Neural progenitor cell (in vitro differentiated cells): ENCODE measurements around the gene MEG3. TPM values are rescaled to one million over a fixed set of nuclear protein-coding genes. Genes with fewer than 3 reads are reported as not detected.
"Not testable (repeated sequence)": the region's sequence is repeated elsewhere in the genome, so short reads cannot be mapped to it uniquely, and the experiment has no call there.

Source experiments
- DNase-seq: peaks from one replicate; pipeline ENCODE4 v3.0.0-alpha.2; 2016; ENCODE audit warnings: low spot score
- H2AFZ ChIP-seq: fragments of 200-600 bp; sonication (generic); replicated peaks from 2 replicates; pipeline ENCODE4 v1.6.1; 2016; ENCODE audit warnings: antibody characterized with exemption
- H3F3A ChIP-seq: fragments of 200-600 bp; sonication (generic); 2 replicates; pipeline ENCODE4 v1.6.1; 2016; ENCODE audit warnings: antibody characterized with exemption, low read depth
- H3K27ac ChIP-seq: fragments of 200-600 bp; sonication (generic); 2 replicates; pipeline ENCODE4 v1.5.1; 2016; ENCODE audit warnings: mild to moderate bottlenecking
- H3K27me3 ChIP-seq: fragments of 200-600 bp; sonication (generic); 2 replicates; pipeline ENCODE4 v1.6.1; 2016; ENCODE audit warnings: mild to moderate bottlenecking, moderate library complexity
- H3K36me3 ChIP-seq: fragments of 200-600 bp; sonication (generic); 2 replicates; pipeline ENCODE4 v1.5.1; 2016
- H3K4me1 ChIP-seq: fragments of 200-600 bp; sonication (generic); 2 replicates; pipeline ENCODE4 v1.6.1; 2016; ENCODE audit warnings: mixed run types
- H3K4me2 ChIP-seq: fragments of 200-600 bp; sonication (generic); 2 replicates; pipeline ENCODE4 v1.6.1; 2016
- H3K4me3 ChIP-seq: fragments of 200-600 bp; sonication (generic); 2 replicates; pipeline ENCODE4 v1.5.1; 2016
- H3K79me2 ChIP-seq: fragments of 200-600 bp; sonication (generic); 2 replicates; pipeline ENCODE4 v1.6.1; 2016; ENCODE audit warnings: low read depth
- H3K9ac ChIP-seq: fragments of 200-600 bp; sonication (generic); 2 replicates; pipeline ENCODE4 v1.6.1; 2016
- H3K9me3 ChIP-seq: fragments of 200-600 bp; sonication (generic); 2 replicates; pipeline ENCODE4 v1.5.1; 2016; ENCODE audit warnings: low read depth
- H4K20me1 ChIP-seq: fragments of 200-600 bp; sonication (generic); 2 replicates; pipeline ENCODE4 v1.6.1; 2016; ENCODE audit warnings: low read depth
- H3K27ac Mint-ChIP-seq: 3 replicates; pipeline ENCODE4 v1.8.0; 2021; ENCODE audit warnings: mixed read lengths
- H3K27me3 Mint-ChIP-seq: 2 replicates; pipeline ENCODE4 v1.8.0; 2022; ENCODE audit warnings: low read depth, mild to moderate bottlenecking, inconsistent platforms, moderate library complexity, mixed read lengths; ENCODE audit not compliant: insufficient read depth
- H3K36me3 Mint-ChIP-seq: 3 replicates; pipeline ENCODE4 v1.8.0; 2021; ENCODE audit warnings: mixed read lengths
- H3K4me1 Mint-ChIP-seq: 3 replicates; pipeline ENCODE4 v1.8.0; 2021; ENCODE audit warnings: mixed read lengths
- H3K4me3 Mint-ChIP-seq: 3 replicates; pipeline ENCODE4 v1.8.0; 2021; ENCODE audit warnings: mild to moderate bottlenecking, moderate library complexity, mixed read lengths
- H3K9me3 Mint-ChIP-seq: 3 replicates; pipeline ENCODE4 v1.8.0; 2020; ENCODE audit warnings: mixed read lengths
- CTCF ChIP-seq: fragments of 200-600 bp; sonication (generic); IDR thresholded peaks from 2 replicates; pipeline ENCODE4 v1.5.1; 2017; ENCODE audit warnings: antibody characterized with exemption, mild to moderate bottlenecking
- EZH2 ChIP-seq: fragments of 200-600 bp; sonication (generic); IDR thresholded peaks from 2 replicates; pipeline ENCODE4 v1.6.1; 2017; ENCODE audit warnings: antibody characterized with exemption, mild to moderate bottlenecking, moderate library complexity
- EZH2phosphoT487 ChIP-seq: fragments of 200-600 bp; sonication (generic); IDR thresholded peaks from 2 replicates; pipeline ENCODE4 v1.6.1; 2017; ENCODE audit warnings: antibody characterized with exemption
- total RNA-seq: library from RNA; depleted of rRNA; stranded (reverse); fragments of >200 nt; gene quantifications from 2 replicates; pipeline ENCODE4 v1.2.3, GENCODE V29; 2015; ENCODE audit warnings: low replicate concordance

The MEG3 gene
- total RNA-seq, 1 donor from 2014 or later, result 10.6 TPM

GRCh38 chr14:100816950-100817901 is 8.7 kb upstream of the MEG3 start:
- Mint-ChIP-seq H3K4me1 (peaks cover 17% of the 10 kb centered on the region), H3K9me3 (peaks cover 9% of the 10 kb centered on the region), H3K4me3 (no peak overlapping the region), H3K27me3 (peaks cover 6% of the 10 kb centered on the region), H3K36me3 (peaks cover 1% of the 10 kb centered on the region), H3K27ac (peak overlapping the region; percentile 21)
- no peak overlapping the region for H3K27ac ChIP-seq
- no peaks in the 10 kb centered on the region for H3K79me2 ChIP-seq
- H4K20me1 ChIP-seq, result no peaks in the 10 kb centered on the region
- DNase-seq, result no peak
- H3K4me1 ChIP-seq, result peaks cover 5% of the 10 kb centered on the region
- H3K36me3 ChIP-seq, result no peaks in the 10 kb centered on the region
- H3K4me3 ChIP-seq, result no peak overlapping the region
- peaks cover 10% of the 10 kb centered on the region for H3F3A ChIP-seq
- no peak overlapping the region for H3K4me2 ChIP-seq
- H3K9me3 ChIP-seq, result no peaks in the 10 kb centered on the region
- no peaks in the 10 kb centered on the region for H3K27me3 ChIP-seq
- H2AFZ ChIP-seq, result no peak overlapping the region
- no peak overlapping the region for H3K9ac ChIP-seq
- no peak for TF ChIP-seq CTCF
- no peak for TF ChIP-seq EZH2phosphoT487
- no peak for TF ChIP-seq EZH2

GRCh38 chr14:100818221-100818699 is 7.7 kb upstream of the MEG3 start:
- Histone ChIP-seq H3K9me3 (no peaks in the 10 kb centered on the region), H3K79me2 (no peaks in the 10 kb centered on the region), H3K4me1 (peaks cover 8% of the 10 kb centered on the region), H3F3A (peaks cover 10% of the 10 kb centered on the region), H3K4me3 (no peak overlapping the region), H4K20me1 (no peaks in the 10 kb centered on the region), H3K27me3 (no peaks in the 10 kb centered on the region), H3K9ac (no peak overlapping the region), H2AFZ (no peak overlapping the region), H3K36me3 (no peaks in the 10 kb centered on the region), H3K4me2 (no peak overlapping the region), H3K27ac (no peak overlapping the region)
- Mint-ChIP-seq H3K4me1 (peaks cover 25% of the 10 kb centered on the region), H3K9me3 (peaks cover 7% of the 10 kb centered on the region), H3K36me3 (peaks cover 1% of the 10 kb centered on the region), H3K27ac (no peak overlapping the region), H3K27me3 (peaks cover 6% of the 10 kb centered on the region), H3K4me3 (no peak overlapping the region)
- TF ChIP-seq EZH2phosphoT487, result no peak
- no peak for TF ChIP-seq EZH2
- no peak for TF ChIP-seq CTCF
- no peak for DNase-seq

GRCh38 chr14:100818923-100819322 is 7.0 kb upstream of the MEG3 start:
- H3F3A ChIP-seq, H3K27ac ChIP-seq, H3K27me3 Mint-ChIP-seq, H3K27ac Mint-ChIP-seq, H2AFZ ChIP-seq, H3K36me3 ChIP-seq, H3K4me3 ChIP-seq, H3K9me3 ChIP-seq, H3K79me2 ChIP-seq, H3K4me3 Mint-ChIP-seq, H3K27me3 ChIP-seq, H3K9ac ChIP-seq, H3K9me3 Mint-ChIP-seq, H3K4me2 ChIP-seq, H4K20me1 ChIP-seq, H3K36me3 Mint-ChIP-seq, DNase-seq: not testable (repeated sequence)
- peaks cover 29% of the 10 kb centered on the region for H3K4me1 Mint-ChIP-seq
- H3K4me1 ChIP-seq, result peaks cover 13% of the 10 kb centered on the region

- H3K27ac ChIP-seq, result no peak overlapping the region
- H3K27me3 Mint-ChIP-seq, result peaks cover 2% of the 10 kb centered on the region
- H3K9me3 ChIP-seq, result no peaks in the 10 kb centered on the region
- peaks cover under 1% of the 10 kb centered on the region for H3K36me3 Mint-ChIP-seq
- H3K79me2 ChIP-seq, result no peaks in the 10 kb centered on the region
- TF ChIP-seq EZH2phosphoT487 (no peak), EZH2 (no peak), CTCF (no peak)
- peaks cover 10% of the 10 kb centered on the region for H3F3A ChIP-seq
- no peaks in the 10 kb centered on the region for H4K20me1 ChIP-seq
- no peak overlapping the region for H3K4me3 Mint-ChIP-seq
- H3K4me2 ChIP-seq, result no peak overlapping the region
- H3K4me3 ChIP-seq, result no peak overlapping the region
- DNase-seq, result no peak
- no peaks in the 10 kb centered on the region for H3K27me3 ChIP-seq
- H3K4me1 ChIP-seq, result peaks cover 13% of the 10 kb centered on the region
- peaks cover 29% of the 10 kb centered on the region for H3K4me1 Mint-ChIP-seq
- H3K36me3 ChIP-seq, result no peaks in the 10 kb centered on the region
- H3K27ac Mint-ChIP-seq, result peak overlapping the region; percentile 29
- H3K9ac ChIP-seq, result no peak overlapping the region
- no peak overlapping the region for H2AFZ ChIP-seq
- H3K9me3 Mint-ChIP-seq, result no peaks in the 10 kb centered on the region
These were observed 6.5 kb upstream of the MEG3 start for GRCh38 chr14:100819453-100819828.
